ENCODE measurements around the gene ORC5.

ORC5 gene

GRCh38 chr7:104124893-104125477 lies 82.8 kb downstream of the ORC5 start:
- no peak for DNase-seq

- no peak for DNase-seq
Measured at GRCh38 chr7:104124469-104124868, 83.3 kb downstream of the ORC5 start.

GRCh38 chr7:104123786-104124185 lies 84.0 kb downstream of the ORC5 start:
- no peak for DNase-seq

GRCh38 chr7:104113788-104114187 lies 94.0 kb downstream of the ORC5 start:
- no peak for DNase-seq

- no peak for DNase-seq
Measured at GRCh38 chr7:104112623-104113022, 95.2 kb downstream of the ORC5 start.

GRCh38 chr7:104111271-104111670 lies 96.5 kb downstream of the ORC5 start:
- no peak for DNase-seq

GRCh38 chr7:104106108-104106905 lies 101.5 kb downstream of the ORC5 start:
- no peak for DNase-seq

- DNase-seq: no peak
Measured at GRCh38 chr7:104098890-104099289, 108.9 kb downstream of the ORC5 start.

GRCh38 chr7:104096683-104097082 lies 111.1 kb downstream of the ORC5 start:
- DNase-seq: no peak

- no peak for DNase-seq
Measured at GRCh38 chr7:104093127-104093526, 114.7 kb downstream of the ORC5 start.

- no peak for DNase-seq
Measured at GRCh38 chr7:104091242-104091641, 116.6 kb downstream of the ORC5 start.

GRCh38 chr7:104089612-104090011 lies 118.2 kb downstream of the ORC5 start:
- no peak for DNase-seq

GRCh38 chr7:104089061-104089460 lies 118.8 kb downstream of the ORC5 start:
- DNase-seq: no peak
